Karpas-422 (cell line): ENCODE results near the gene BMI1. TPM values are rescaled to one million over a fixed set of nuclear protein-coding genes. Genes with fewer than 3 reads are reported as not detected.
"Not testable (repeated sequence)": the region's sequence is repeated elsewhere in the genome, so short reads cannot be mapped to it uniquely, and the experiment has no call there.

Source experiments
- DNase-seq: peaks from one replicate; pipeline ENCODE4 v3.0.0-alpha.2; 2015
- H2AFZ ChIP-seq: fragments of 200-600 bp; sonication (generic); 2 replicates; pipeline ENCODE4 v1.6.1; 2014; ENCODE audit warnings: antibody characterized with exemption, low read length, mixed read lengths
- H3K27ac ChIP-seq: fragments of 200-600 bp; sonication (generic); 2 replicates; pipeline ENCODE4 v1.5.1; 2014; ENCODE audit warnings: mild to moderate bottlenecking, low read length, moderate library complexity
- H3K27me3 ChIP-seq: fragments of 200-600 bp; sonication (generic); 2 replicates; pipeline ENCODE4 v1.6.1; 2014; ENCODE audit warnings: low read length, mixed read lengths
- H3K36me3 ChIP-seq: fragments of 200-600 bp; sonication (generic); 2 replicates; pipeline ENCODE4 v1.6.1; 2014; ENCODE audit warnings: low read length, mixed read lengths; ENCODE audit not compliant: insufficient read depth
- H3K4me1 ChIP-seq: fragments of 200-600 bp; sonication (generic); 2 replicates; pipeline ENCODE4 v1.6.1; 2014; ENCODE audit warnings: mild to moderate bottlenecking, low read length, mixed read lengths
- H3K4me2 ChIP-seq: fragments of 200-600 bp; sonication (generic); 2 replicates; pipeline ENCODE4 v1.6.1; 2014; ENCODE audit warnings: low read length, low read depth, mild to moderate bottlenecking; ENCODE audit not compliant: poor library complexity, severe bottlenecking
- H3K4me3 ChIP-seq: fragments of 200-600 bp; sonication (generic); 2 replicates; pipeline ENCODE4 v1.5.1; 2014; ENCODE audit warnings: mild to moderate bottlenecking, antibody characterized with exemption, low read length, mixed read lengths
- H3K79me2 ChIP-seq: fragments of 200-600 bp; sonication (generic); 2 replicates; pipeline ENCODE4 v1.6.1; 2014; ENCODE audit warnings: mild to moderate bottlenecking, low read length, mixed read lengths
- H3K9ac ChIP-seq: fragments of 200-600 bp; sonication (generic); 2 replicates; pipeline ENCODE4 v1.6.0; 2014; ENCODE audit warnings: low read length
- H3K9me2 ChIP-seq: fragments of 200-600 bp; sonication (generic), shearing (Covaris generic); replicated peaks from 2 replicates; pipeline ENCODE4 v1.6.0; 2014; ENCODE audit warnings: mild to moderate bottlenecking, low read length, moderate library complexity; ENCODE audit not compliant: insufficient read depth
- H3K9me3 ChIP-seq: fragments of 300-700, 200-600 bp; sonication (generic); 2 replicates; pipeline ENCODE4 v1.6.1; 2014; ENCODE audit warnings: low read length, mixed read lengths
- H4K20me1 ChIP-seq: fragments of 200-600 bp; sonication (generic); 2 replicates; pipeline ENCODE4 v1.6.1; 2014; ENCODE audit warnings: mild to moderate bottlenecking, antibody characterized with exemption, low read length, low read depth; ENCODE audit not compliant: insufficient read depth
- total RNA-seq: library from RNA; depleted of rRNA; stranded (reverse); fragments of >200 nt; shearing (Covaris generic); gene quantifications from 2 replicates; pipeline ENCODE4 v1.2.3, GENCODE V29; 2014; ENCODE audit warnings: low replicate concordance

Gene BMI1
- total RNA-seq, 1 experiment from 2014 or later: 30.4 TPM

DNA sequence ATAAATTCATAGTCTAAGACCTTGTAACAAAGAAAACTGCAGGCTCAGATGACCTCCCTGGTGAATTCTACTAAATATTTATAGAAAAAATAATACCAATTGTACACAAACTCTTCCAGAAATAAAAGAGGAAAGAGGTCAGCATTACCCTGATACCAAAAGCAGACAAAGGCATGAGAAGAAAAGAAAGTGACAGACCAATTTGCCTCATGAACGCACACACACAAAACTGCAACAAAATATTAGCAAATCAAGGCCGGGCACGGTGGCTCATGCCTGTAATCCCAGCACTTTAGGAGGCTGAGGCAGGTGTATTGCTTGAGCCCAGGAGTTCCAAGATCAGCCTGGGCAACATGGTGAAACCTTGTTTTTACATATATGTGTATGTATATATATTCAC, 17.4 kb upstream of the BMI1 start:
- Histone ChIP-seq H3K27me3 (no peaks in the 10 kb centered on the region), H2AFZ (no peak overlapping the region), H4K20me1 (no peaks in the 10 kb centered on the region), H3K79me2 (no peaks in the 10 kb centered on the region), H3K4me3 (no peak overlapping the region), H3K9me2 (no peaks in the 10 kb centered on the region), H3K4me1 (no peaks in the 10 kb centered on the region), H3K9me3 (no peaks in the 10 kb centered on the region), H3K27ac (no peak overlapping the region), H3K4me2 (no peak overlapping the region), H3K9ac (no peak overlapping the region), H3K36me3 (no peaks in the 10 kb centered on the region)
- no peak for DNase-seq

DNA sequence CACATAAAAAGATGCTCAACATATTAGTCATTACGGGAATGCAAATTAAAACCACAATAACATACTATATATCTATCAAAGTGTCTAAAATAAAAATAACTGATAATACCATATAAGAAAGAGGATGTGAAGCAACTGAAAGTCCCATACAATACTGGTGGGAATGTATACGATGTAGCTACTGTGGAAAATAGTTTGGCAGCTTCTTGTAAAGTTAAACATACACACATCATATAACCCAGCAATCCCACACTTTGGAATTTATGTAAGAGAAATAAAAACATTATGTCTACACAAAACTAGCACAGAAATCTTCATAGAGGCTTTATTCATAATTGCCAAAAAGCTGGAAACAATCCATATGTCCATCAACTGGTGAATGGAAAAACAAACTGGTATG, 15.2 kb upstream of the BMI1 start:
- no peak overlapping the region for H3K4me3 ChIP-seq
- no peaks in the 10 kb centered on the region for H3K27me3 ChIP-seq
- no peaks in the 10 kb centered on the region for H3K79me2 ChIP-seq
- H3K36me3 ChIP-seq: no peaks in the 10 kb centered on the region
- H3K4me2 ChIP-seq: no peak overlapping the region
- H3K4me1 ChIP-seq: no peaks in the 10 kb centered on the region
- no peak overlapping the region for H3K9ac ChIP-seq
- H2AFZ ChIP-seq: no peak overlapping the region
- no peak overlapping the region for H3K27ac ChIP-seq
- DNase-seq: no peak
- no peaks in the 10 kb centered on the region for H3K9me2 ChIP-seq
- no peaks in the 10 kb centered on the region for H3K9me3 ChIP-seq
- H4K20me1 ChIP-seq: no peaks in the 10 kb centered on the region

DNA sequence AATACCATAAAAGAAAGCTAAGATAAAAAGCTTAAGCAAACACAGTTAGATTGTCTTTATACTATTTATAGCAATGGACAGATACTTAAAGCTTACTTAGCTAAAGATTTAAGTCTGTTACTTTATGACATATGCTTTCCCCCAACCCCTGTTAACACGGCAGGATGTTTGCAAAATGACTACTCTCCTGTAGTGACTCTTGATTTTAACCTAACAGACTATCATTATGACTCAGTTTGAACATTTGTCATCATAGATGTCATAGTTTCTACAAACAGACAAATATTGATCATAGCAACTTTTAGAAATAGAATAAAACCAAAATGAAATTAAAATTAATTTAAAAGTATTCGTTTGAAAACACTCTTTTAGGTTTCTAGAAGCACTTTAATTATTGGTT, 12.5 kb upstream of the BMI1 start:
- no peaks in the 10 kb centered on the region for H3K79me2 ChIP-seq
- no peak overlapping the region for H3K4me3 ChIP-seq
- no peak overlapping the region for H3K27ac ChIP-seq
- no peaks in the 10 kb centered on the region for H3K27me3 ChIP-seq
- H3K36me3 ChIP-seq: no peaks in the 10 kb centered on the region
- no peak overlapping the region for H3K4me2 ChIP-seq
- peaks cover 6% of the 10 kb centered on the region for H3K4me1 ChIP-seq
- H3K9me2 ChIP-seq: no peaks in the 10 kb centered on the region
- no peak overlapping the region for H2AFZ ChIP-seq
- H3K9ac ChIP-seq: no peak overlapping the region
- DNase-seq: no peak
- H4K20me1 ChIP-seq: no peaks in the 10 kb centered on the region
- no peaks in the 10 kb centered on the region for H3K9me3 ChIP-seq

DNA sequence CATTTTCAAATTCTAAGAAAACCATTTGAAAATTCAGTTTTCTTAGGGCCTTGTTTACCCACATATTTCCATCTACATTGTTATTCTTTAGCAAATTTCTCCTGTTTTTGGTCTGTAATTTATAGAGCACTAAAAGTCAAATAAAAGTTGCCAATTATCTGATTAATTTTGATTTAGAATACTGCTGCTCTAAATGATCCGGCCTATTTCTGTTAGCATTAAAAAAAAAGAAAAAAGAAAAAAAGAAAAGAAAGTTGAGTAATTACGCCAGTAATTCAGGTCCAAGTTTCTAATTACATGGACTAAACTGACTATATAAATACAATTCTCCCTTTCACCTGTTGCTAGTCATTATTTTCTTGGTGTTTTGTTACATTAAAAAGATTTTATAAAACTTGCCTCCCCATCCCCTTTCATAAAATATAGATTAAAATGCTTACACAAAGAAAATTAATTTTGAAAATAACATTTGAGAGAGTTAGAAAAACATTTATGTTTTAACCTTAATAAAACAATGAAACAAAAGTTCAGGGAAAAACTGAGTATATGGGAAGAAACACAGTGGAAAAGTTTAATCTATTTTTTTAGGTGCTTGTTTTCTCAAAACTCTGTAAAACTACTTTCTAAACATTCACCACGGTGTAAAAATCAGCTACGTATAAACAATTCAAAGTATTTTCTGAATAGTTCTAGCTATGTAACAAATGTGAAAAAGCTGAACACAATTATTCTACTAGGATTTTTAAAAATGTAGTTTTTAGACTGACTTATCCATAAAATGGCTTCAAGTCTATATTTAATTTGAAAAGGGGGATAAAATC, 11.5 kb upstream of the BMI1 start:
- no peaks in the 10 kb centered on the region for H3K9me2 ChIP-seq
- H2AFZ ChIP-seq: no peak overlapping the region

DNA sequence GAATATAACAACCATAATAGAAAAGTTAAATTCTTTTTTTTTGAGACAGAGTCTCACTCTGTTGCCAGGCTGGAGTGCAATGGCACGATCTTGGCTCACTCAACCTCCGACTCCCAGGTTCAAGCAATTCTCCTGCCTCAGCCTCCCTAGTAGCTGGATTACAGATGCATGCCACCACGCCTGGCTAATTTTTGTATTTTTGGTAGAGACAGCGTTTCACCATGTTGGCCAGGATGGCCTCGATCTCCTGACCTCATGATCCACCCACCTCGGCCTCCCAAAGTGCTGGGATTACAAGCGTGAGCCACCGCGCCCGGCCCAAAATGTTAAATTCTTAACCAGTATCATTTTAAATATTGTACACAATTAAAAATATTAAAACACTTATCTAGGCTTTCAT, 10.9 kb upstream of the BMI1 start:
- H3K27ac ChIP-seq, H3K9ac ChIP-seq, H2AFZ ChIP-seq, H3K9me3 ChIP-seq, H4K20me1 ChIP-seq, H3K9me2 ChIP-seq, H3K36me3 ChIP-seq, H3K27me3 ChIP-seq, H3K79me2 ChIP-seq, H3K4me2 ChIP-seq, H3K4me3 ChIP-seq, DNase-seq: not testable (repeated sequence)
- H3K4me1 ChIP-seq: peaks cover 12% of the 10 kb centered on the region

More for the DNA sequence above, 11.5 kb upstream of the BMI1 start:
- Histone ChIP-seq H3K4me2 (no peak overlapping the region), H3K4me1 (peaks cover 6% of the 10 kb centered on the region), H3K36me3 (no peaks in the 10 kb centered on the region), H3K9me3 (no peaks in the 10 kb centered on the region), H3K27me3 (no peaks in the 10 kb centered on the region), H3K79me2 (no peaks in the 10 kb centered on the region), H3K9ac (no peak overlapping the region), H3K4me3 (no peak overlapping the region), H3K27ac (no peak overlapping the region), H4K20me1 (no peaks in the 10 kb centered on the region)
- DNase-seq: no peak

DNA sequence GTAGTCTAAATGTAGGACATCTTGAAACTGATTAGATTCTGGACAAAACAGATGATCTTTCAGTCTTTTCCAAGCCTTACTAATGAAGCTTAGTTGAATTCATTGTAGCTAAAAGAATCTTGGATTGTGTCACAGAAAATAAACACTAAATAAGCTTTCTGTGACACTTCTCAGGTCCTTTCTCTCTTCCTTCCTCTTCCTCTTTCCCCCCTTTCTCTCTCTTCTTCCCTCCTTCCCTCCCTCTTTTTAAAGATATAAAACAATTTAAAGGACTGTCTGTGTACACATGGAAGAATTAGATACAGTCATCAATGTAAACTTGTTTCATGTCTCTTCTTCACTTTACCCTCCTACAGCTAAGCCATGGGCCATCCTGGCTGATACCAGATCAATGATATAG, 10.0 kb upstream of the BMI1 start:
- Histone ChIP-seq H3K36me3 (no peaks in the 10 kb centered on the region), H4K20me1 (no peaks in the 10 kb centered on the region), H3K79me2 (no peaks in the 10 kb centered on the region), H3K9me2 (no peaks in the 10 kb centered on the region), H3K27me3 (0 out of 2 replicates have a peak, but pooled peaks cover 4% of the 10 kb centered on the region), H3K9me3 (no peaks in the 10 kb centered on the region), H3K27ac (no peak overlapping the region), H2AFZ (no peak overlapping the region), H3K4me1 (peaks cover 21% of the 10 kb centered on the region), H3K9ac (no peak overlapping the region), H3K4me3 (no peak overlapping the region), H3K4me2 (no peak overlapping the region)
- no peak for DNase-seq

DNA sequence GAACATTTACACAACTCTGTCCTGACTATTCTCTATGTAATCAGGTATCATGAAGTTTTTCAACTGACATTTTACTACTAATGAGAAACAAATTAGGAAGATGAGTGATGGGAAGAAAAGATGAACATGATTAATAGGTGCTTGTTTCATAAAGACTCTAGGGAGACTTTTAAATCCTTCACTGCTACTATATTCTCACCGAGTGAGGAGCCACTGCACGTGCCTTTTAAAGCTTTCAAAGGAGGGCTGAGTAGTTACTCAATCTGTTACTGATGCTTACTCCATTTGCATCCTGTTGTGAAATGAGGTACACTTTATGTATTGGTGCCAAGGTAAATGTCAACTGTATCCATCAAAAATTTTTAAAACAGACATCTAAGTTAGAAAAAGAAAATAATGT, 6.0 kb upstream of the BMI1 start:
- no peak overlapping the region for H3K27ac ChIP-seq
- H3K4me3 ChIP-seq: no peak overlapping the region
- H3K9ac ChIP-seq: 0 out of 2 replicates have a peak overlapping the region, but pooled peaks have one; percentile 77
- no peaks in the 10 kb centered on the region for H3K36me3 ChIP-seq
- peak overlapping the region; percentile 75 for H3K4me2 ChIP-seq
- no peaks in the 10 kb centered on the region for H3K9me3 ChIP-seq
- H3K4me1 ChIP-seq: peaks cover 39% of the 10 kb centered on the region
- DNase-seq: peak; percentile 65
- 0 out of 2 replicates have a peak, but pooled peaks cover 4% of the 10 kb centered on the region for H3K27me3 ChIP-seq
- no peaks in the 10 kb centered on the region for H4K20me1 ChIP-seq
- H2AFZ ChIP-seq: no peak overlapping the region
- no peaks in the 10 kb centered on the region for H3K9me2 ChIP-seq
- no peaks in the 10 kb centered on the region for H3K79me2 ChIP-seq

DNA sequence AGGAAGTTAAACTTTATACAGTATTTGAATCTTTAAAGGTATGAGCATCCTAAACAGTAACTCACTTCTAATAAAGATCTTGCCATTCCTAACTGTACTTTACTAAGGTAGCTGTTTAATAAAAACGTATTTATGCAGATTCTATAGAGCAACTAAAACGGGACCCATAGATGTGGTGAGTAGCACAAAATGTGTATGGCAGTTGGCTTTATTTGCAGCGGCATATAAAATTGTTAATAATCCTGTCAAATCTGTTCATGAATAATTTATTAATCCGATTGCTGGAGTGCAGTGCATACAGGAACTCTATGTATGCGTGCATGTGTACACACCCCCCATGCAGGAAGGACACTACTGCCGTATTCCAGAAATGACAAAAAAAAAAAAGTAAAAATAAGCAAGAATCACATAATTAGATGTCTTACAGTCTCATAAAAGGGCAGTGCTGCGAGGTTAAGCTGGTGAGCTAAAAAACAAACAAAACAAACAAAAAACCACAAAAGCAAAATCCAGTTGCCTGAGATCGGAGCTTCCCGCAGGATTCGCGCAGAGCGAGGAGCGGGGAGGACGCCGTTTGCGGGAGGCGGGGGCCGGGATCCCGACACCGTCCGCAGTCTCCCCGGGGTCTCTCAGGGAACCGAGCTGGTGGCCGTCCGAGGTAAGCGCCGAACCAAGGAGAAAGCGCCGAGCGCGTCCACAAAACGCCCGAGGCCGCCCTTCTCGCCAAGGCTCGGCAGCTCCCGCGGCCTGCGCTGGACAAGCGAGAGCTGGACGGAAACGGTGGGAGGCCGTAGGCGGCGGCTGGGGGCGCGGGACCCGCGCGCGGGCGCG, 5.2 kb upstream of the BMI1 start:
- DNase-seq: peak; percentile 43
- Histone ChIP-seq H4K20me1 (no peaks in the 10 kb centered on the region), H3K9ac (peak overlapping the region; percentile 77), H3K36me3 (no peaks in the 10 kb centered on the region), H3K9me3 (no peaks in the 10 kb centered on the region), H3K4me2 (peak overlapping the region; percentile 75), H3K9me2 (no peaks in the 10 kb centered on the region), H3K27ac (no peak overlapping the region), H3K79me2 (no peaks in the 10 kb centered on the region), H2AFZ (peak overlapping the region; percentile 90), H3K27me3 (0 out of 2 replicates have a peak, but pooled peaks cover 4% of the 10 kb centered on the region), H3K4me3 (peak overlapping the region; percentile 66), H3K4me1 (peaks cover 43% of the 10 kb centered on the region)
